ENCODE results near the gene CDC16. TPM values are rescaled to one million over a fixed set of nuclear protein-coding genes. Genes with fewer than 3 reads are reported as not detected.

CDC16 gene
- total and polyA plus RNA-seq, 9 of the 15 experiments (the other 6 are each of a cell fraction or from before 2014, with no cell fraction given): 23.2 to 102 (median 51.6) TPM

DNA sequence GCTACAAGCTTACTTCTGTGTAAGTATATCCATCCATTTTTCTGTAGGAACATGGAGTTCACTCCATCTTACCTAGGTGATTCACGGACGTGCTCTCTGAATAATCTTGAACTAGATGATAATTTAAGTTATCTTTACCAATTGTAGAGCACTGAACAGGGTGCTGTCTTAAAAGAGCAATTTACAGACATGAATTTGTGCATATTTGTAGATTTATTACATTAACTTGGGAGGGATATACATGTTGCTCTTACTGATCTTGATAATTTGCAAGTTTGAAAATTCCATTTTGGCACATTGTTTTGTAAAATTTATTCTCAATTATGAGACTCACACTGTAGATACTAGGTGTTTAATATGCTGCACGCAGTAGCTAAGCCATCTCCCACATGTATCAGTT, 9.3 kb downstream of the CDC16 start:
- no peak overlapping the region for H3K27ac ChIP-seq (ENCODE audit: extremely low read depth, low read depth, low read length)
- H3K4me2 ChIP-seq (ENCODE audit: insufficient read depth, low read length): no peak overlapping the region
- WGBS (ENCODE audit: insufficient coverage, low coverage, missing lambda C conversion rate): 100% methylated on average over 3 of the region's 3 CpGs
- H2AFZ ChIP-seq (ENCODE audit: low read depth, low read length): no peak overlapping the region
- ChIA-PET CTCF (ENCODE audit: low intra/inter-chr PET ratio) (no interaction called here), POLR2A (no interaction called here)
- BruUV-seq (replicated peaks): no TSS peak
- no peak for ATAC-seq
- H3K36me3 ChIP-seq (ENCODE audit: control insufficient read depth, insufficient read depth, low read length): peaks cover 96% of the 10 kb centered on the region
- peaks cover 0 to 8% of the 10 kb centered on the region in 2 experiments; a peak in 2 of 5 replicates for H3K4me1 ChIP-seq (replicated peaks in 1 of 2; ENCODE audit: control insufficient read depth in 2 of 2, insufficient read depth in 2 of 2, low read length in 2 of 2)
- 0 out of 3 replicates have a peak, but pooled peaks cover 5% of the 10 kb centered on the region for H3K79me2 ChIP-seq (ENCODE audit: control insufficient read depth, insufficient read depth, low read length)
- in situ Hi-C loops (cut with MboI): no loop called here
- no peak overlapping the region for H3K4me3 ChIP-seq
- H3K9me1 ChIP-seq (ENCODE audit: control insufficient read depth, insufficient read depth, low read length): no peaks in the 10 kb centered on the region
- no peaks in the 10 kb centered on the region for H3K27me3 ChIP-seq (ENCODE audit: control insufficient read depth in 2 of 2, insufficient read depth in 2 of 2, low read length in 2 of 2)
- H3K9ac ChIP-seq (ENCODE audit: insufficient read depth in 1 of 2, low read depth in 2 of 2, low read length in 2 of 2): no peak overlapping the region
- no peaks in the 10 kb centered on the region for H3K9me3 ChIP-seq (replicated peaks; ENCODE audit: control insufficient read depth, insufficient read depth, low read depth, low read length)
- no peak for TF ChIP-seq DDX20 (tag; IDR thresholded peaks at IDR 0.05; ENCODE audit: low read depth)
- TF ChIP-seq, protein P1, sequence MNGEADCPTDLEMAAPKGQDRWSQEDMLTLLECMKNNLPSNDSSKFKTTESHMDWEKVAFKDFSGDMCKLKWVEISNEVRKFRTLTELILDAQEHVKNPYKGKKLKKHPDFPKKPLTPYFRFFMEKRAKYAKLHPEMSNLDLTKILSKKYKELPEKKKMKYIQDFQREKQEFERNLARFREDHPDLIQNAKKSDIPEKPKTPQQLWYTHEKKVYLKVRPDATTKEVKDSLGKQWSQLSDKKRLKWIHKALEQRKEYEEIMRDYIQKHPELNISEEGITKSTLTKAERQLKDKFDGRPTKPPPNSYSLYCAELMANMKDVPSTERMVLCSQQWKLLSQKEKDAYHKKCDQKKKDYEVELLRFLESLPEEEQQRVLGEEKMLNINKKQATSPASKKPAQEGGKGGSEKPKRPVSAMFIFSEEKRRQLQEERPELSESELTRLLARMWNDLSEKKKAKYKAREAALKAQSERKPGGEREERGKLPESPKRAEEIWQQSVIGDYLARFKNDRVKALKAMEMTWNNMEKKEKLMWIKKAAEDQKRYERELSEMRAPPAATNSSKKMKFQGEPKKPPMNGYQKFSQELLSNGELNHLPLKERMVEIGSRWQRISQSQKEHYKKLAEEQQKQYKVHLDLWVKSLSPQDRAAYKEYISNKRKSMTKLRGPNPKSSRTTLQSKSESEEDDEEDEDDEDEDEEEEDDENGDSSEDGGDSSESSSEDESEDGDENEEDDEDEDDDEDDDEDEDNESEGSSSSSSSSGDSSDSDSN (IDR thresholded peaks at IDR 0.05; ENCODE audit: borderline replicate concordance in 1 of 2, low read depth in 2 of 2, low read length in 2 of 2): no peak
- no peak for TF ChIP-seq RAD21 (CRISPR knock-in tag; conservative IDR thresholded peaks at IDR 0.05 in 1 of 2, IDR thresholded peaks at IDR 0.05 in 1 of 2)
- no peak for TF ChIP-seq ZNF79 (CRISPR knock-in tag; IDR thresholded peaks at IDR 0.05; ENCODE audit: low read depth)
- TF ChIP-seq GTF2E2 (tag; IDR thresholded peaks at IDR 0.05): no peak
- TF ChIP-seq, protein P2, sequence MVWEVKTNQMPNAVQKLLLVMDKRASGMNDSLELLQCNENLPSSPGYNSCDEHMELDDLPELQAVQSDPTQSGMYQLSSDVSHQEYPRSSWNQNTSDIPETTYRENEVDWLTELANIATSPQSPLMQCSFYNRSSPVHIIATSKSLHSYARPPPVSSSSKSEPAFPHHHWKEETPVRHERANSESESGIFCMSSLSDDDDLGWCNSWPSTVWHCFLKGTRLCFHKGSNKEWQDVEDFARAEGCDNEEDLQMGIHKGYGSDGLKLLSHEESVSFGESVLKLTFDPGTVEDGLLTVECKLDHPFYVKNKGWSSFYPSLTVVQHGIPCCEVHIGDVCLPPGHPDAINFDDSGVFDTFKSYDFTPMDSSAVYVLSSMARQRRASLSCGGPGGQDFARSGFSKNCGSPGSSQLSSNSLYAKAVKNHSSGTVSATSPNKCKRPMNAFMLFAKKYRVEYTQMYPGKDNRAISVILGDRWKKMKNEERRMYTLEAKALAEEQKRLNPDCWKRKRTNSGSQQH (CRISPR knock-in tag; IDR thresholded peaks at IDR 0.05): no peak
- TF ChIP-seq ZNF778 (CRISPR knock-in tag; IDR thresholded peaks at IDR 0.05): no peak
- TF ChIP-seq, protein P3, sequence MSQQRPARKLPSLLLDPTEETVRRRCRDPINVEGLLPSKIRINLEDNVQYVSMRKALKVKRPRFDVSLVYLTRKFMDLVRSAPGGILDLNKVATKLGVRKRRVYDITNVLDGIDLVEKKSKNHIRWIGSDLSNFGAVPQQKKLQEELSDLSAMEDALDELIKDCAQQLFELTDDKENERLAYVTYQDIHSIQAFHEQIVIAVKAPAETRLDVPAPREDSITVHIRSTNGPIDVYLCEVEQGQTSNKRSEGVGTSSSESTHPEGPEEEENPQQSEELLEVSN (IDR thresholded peaks at IDR 0.05; ENCODE audit: borderline replicate concordance in 1 of 2, extremely low read depth in 1 of 2, insufficient read depth in 1 of 2, insufficient read length in 1 of 2, low read depth in 1 of 2, low read length in 1 of 2, poor library complexity in 1 of 2, severe bottlenecking in 1 of 2): no peak
- TF ChIP-seq POLR2B (IDR thresholded peaks at IDR 0.05; ENCODE audit: low read depth, partially characterized antibody): no peak
- TF ChIP-seq TAF15 (IDR thresholded peaks at IDR 0.05; ENCODE audit: low read depth, low read length): no peak
- TF ChIP-seq RAD51 (IDR thresholded peaks at IDR 0.05; ENCODE audit: borderline replicate concordance, low read depth): no peak
- no peak for TF ChIP-seq MBD2 (IDR thresholded peaks at IDR 0.05; ENCODE audit: borderline replicate concordance, low read depth)
- no peak for DNase-seq (ENCODE audit: extremely low read depth in 1 of 4, low spot score in 3 of 4)
- intact Hi-C loops (cut with micrococcal nuclease): no loop called here
- no peak for FAIRE-seq
- H4K20me1 ChIP-seq (replicated peaks; ENCODE audit: control insufficient read depth, insufficient read depth, low read length): no peaks in the 10 kb centered on the region
